ENCODE data around the gene KCNA10. TPM values are rescaled to one million over a fixed set of nuclear protein-coding genes. Genes with fewer than 3 reads are reported as not detected.

Gene KCNA10
- total RNA-seq, 1 experiment from 2014 or later: not detected

- ChIA-PET POLR2A (no interaction called here), CTCF (interaction anchor here (1.0 to 1.7 kb wide), 4 partner anchors 12 to 46 kb away, joined by 3 to 9 read pairs (median 4); no protein-coding TSS in a partner anchor)
- Mint-ChIP-seq H3K27me3 (ENCODE audit: low read depth) (no peaks in the 10 kb centered on the region; the same call in 1 of the 2 replicates), H3K4me1 (no peaks in the 10 kb centered on the region), H3K9me3 (no peaks in the 10 kb centered on the region), H3K27ac (no peak overlapping the region), H3K4me3 (no peak overlapping the region), H3K36me3 (no peaks in the 10 kb centered on the region)
- DNase-seq (ENCODE audit: low spot score): no peak
- TF ChIP-seq ZNF121 (CRISPR knock-in tag; IDR thresholded peaks at IDR 0.05) (no peak), ATF3 (CRISPR knock-in tag; conservative IDR thresholded peaks at IDR 0.05) (no peak), GABPB1 (CRISPR knock-in tag; IDR thresholded peaks at IDR 0.05) (no peak), AR (CRISPR knock-in tag; IDR thresholded peaks at IDR 0.05) (no peak), PREB (CRISPR knock-in tag; IDR thresholded peaks at IDR 0.05; ENCODE audit: borderline replicate concordance) (no peak), TCF7 (CRISPR knock-in tag; IDR thresholded peaks at IDR 0.05; ENCODE audit: low read depth) (no peak), ZNF425 (CRISPR knock-in tag; conservative IDR thresholded peaks at IDR 0.05) (no peak), MLX (CRISPR knock-in tag; IDR thresholded peaks at IDR 0.05) (no peak), NR2C2 (CRISPR knock-in tag; IDR thresholded peaks at IDR 0.05) (no peak), ATF2 (CRISPR knock-in tag; IDR thresholded peaks at IDR 0.05; ENCODE audit: borderline replicate concordance, low read depth) (no peak), OVOL2 (CRISPR knock-in tag; IDR thresholded peaks at IDR 0.05; ENCODE audit: borderline replicate concordance) (no peak), JAZF1 (CRISPR knock-in tag; IDR thresholded peaks at IDR 0.05) (no peak), SMAD3 (CRISPR knock-in tag; IDR thresholded peaks at IDR 0.05; ENCODE audit: borderline replicate concordance) (no peak), FOXP4 (CRISPR knock-in tag; IDR thresholded peaks at IDR 0.05) (no peak)
- ATAC-seq: no peak
Measured at GRCh38 chr1:110541906-110542395, 23.0 kb upstream of the KCNA10 start.

Data from WTC11 (cell line).